T-helper 2 cell treated with Interferon-gamma antibody and Interleukin-4, amounts not matched to agents 100 ng/mL and 5 ng/mL, for 36 hours (primary cell): Measurements from ENCODE around the gene PREX1. TPM values are rescaled to one million over a fixed set of nuclear protein-coding genes. Genes with fewer than 3 reads are reported as not detected.

Source experiments
- intact Hi-C: fragments of 100-400 bp; cut with micrococcal nuclease; formaldehyde crosslinking; loops from one replicate; pipeline ENCODE4 v1.15.1; 2023
- total RNA-seq: library from RNA; stranded (reverse); gene quantifications from 2 replicates; pipeline ENCODE4 v1.2.3, GENCODE V29; 2022

PREX1 gene
- total RNA-seq, 1 donor from 2014 or later = 53.0 TPM

GRCh38 chr20:48685300-48685699, 142.5 kb downstream of the PREX1 start:
- intact Hi-C loops = no loop called here

- intact Hi-C loops = no loop called here
Measured at GRCh38 chr20:48684501-48685041, 143.2 kb downstream of the PREX1 start.

GRCh38 chr20:48683467-48684175, 144.2 kb downstream of the PREX1 start:
- intact Hi-C loops = no loop called here

- intact Hi-C loops = no loop called here
Measured at GRCh38 chr20:48682529-48683363, 145.1 kb downstream of the PREX1 start.

GRCh38 chr20:48681873-48682426, 145.8 kb downstream of the PREX1 start:
- intact Hi-C loops = no loop called here

GRCh38 chr20:48681201-48681872, 146.5 kb downstream of the PREX1 start:
- intact Hi-C loops = no loop called here

DNA sequence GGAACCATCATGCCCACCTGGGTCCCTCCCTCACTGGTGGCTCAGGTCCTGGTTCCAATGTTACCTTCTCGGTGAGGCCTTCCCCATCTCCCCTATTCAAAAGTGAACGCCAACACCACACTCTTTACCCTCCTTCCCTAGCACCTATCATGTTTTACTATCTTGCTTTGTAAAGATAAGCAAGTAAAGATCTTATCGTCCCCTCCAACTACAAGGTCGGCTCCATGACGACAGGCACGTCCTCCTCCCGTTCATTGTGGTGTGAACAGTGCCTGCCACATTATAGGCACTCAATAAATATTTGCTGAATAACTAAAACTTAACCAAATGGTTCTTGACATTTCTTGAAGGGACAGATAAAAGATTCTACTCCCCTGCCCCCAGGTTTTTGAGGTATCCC, 147.1 kb downstream of the PREX1 start:
- intact Hi-C loops = no loop called here

GRCh38 chr20:48679599-48679998, 148.2 kb downstream of the PREX1 start:
- intact Hi-C loops = no loop called here

DNA sequence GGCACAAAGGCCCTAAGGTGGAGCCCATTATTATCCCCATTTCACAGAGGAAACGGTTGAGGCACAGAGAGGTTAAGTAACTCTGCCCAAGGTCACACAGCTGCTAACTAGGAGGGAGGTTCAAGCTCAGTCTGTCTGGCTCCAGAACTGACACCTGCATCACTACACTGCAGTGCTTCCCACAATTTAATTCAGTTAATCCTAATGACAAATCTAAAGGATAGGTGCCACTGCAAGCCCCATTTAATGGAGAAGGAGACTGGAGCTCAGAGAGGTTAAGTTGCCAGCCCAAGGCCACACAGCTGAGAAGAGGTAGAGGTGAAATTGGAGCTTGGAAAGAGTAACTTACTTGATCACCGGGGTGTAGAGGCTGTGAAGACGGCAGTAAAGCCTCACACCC, 148.8 kb downstream of the PREX1 start:
- intact Hi-C loops = no loop called here

DNA sequence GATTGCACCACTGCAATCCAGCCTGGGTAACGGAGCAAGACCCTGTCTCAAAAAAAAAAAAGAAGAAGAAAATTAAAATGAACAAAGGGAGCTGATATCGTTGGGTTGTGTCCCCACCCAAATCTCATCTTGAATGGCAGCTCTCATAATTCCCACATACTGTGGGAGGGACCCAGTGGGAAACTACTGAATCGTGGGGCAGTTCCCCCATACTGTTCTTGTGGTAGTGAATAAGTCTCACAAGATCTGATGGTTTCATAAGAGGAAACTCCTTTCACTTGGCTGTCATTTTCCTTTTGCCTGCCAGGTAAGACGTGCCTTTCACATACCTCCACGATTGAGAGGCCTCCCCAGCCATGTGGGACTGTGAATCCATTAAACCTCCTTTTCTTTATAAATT, 149.4 kb downstream of the PREX1 start:
- intact Hi-C loops = no loop called here

DNA sequence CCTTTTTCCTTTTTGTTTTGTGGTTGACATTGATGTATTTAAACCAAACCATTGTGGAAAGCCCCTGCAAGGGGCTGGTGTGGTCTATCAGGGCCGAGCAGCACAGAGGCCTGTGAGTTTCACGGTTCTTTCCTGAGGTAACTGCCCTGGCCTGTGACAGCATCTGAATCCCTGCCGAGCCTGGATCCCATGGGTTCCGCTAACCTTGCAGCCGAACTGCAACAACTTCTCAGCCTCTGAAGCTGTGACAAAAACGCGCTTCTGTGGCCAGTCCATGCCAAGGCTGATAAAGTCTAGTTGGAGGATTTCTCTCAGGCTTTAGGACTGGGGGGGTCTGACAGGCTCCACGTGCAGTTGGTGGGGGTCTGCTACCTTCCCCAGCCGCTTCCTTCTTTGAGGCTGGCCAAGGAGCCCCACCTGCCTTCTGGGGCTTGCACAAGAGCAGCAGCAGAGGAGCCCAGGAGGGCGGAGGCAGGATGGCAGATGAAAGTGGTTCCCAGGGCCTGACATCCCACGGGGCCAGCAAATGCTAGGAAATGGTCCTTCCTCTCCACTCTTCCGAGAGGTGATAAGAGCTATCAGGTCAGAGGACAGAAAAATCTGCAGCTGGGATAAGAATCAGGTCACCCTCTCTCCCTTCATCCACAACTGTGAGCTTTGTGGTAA, 150.9 kb downstream of the PREX1 start:
- intact Hi-C loops = no loop called here

DNA sequence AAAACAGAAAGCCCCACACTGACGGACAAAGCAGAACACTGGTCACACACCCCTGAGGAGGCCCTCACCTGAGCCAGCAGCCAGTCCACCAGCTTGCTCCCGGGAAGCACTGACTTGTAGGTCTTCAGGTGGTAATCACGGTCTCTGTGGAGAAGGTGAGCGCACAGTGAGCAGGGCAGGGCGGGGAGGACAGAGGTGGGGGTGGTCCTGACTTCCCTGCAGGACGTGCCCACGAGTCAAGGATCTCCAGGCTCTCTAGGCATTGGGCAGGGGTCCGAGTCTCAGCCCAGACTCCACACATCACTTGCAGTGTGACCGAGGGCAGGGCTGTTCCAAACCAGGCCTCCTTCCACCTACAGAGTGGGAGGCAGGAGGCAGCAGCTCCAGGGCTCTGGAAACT, 151.7 kb downstream of the PREX1 start:
- intact Hi-C loops = no loop called here

- intact Hi-C loops = no loop called here
Measured at GRCh38 chr20:48674461-48674860, 153.3 kb downstream of the PREX1 start.

- intact Hi-C loops = no loop called here
Measured at GRCh38 chr20:48673507-48673906, 154.3 kb downstream of the PREX1 start.

DNA sequence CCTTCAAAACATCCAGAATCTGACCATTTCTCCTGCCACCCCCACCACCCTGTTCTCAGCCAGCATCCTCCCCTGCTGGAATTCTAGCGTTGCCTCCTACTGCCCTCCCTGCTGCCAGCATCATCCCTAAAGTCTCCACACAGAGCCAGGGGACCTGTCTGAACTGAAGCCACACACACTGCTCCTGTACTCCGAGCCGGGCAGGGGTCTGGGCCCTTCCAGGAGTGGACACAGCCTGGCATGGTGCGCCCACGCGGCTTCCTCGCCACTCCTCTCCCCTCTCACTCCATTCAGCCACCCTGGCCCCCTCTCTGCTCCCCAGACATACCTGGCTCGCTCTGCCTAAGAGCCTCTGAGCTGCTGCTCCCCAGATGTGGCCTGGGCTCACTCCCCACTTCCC, 155.5 kb downstream of the PREX1 start:
- intact Hi-C loops = no loop called here

GRCh38 chr20:48671141-48671540, 156.7 kb downstream of the PREX1 start:
- intact Hi-C loops = no loop called here

GRCh38 chr20:48669946-48670605, 157.7 kb downstream of the PREX1 start:
- intact Hi-C loops = no loop called here

GRCh38 chr20:48668451-48668946, 159.3 kb downstream of the PREX1 start:
- intact Hi-C loops = no loop called here

DNA sequence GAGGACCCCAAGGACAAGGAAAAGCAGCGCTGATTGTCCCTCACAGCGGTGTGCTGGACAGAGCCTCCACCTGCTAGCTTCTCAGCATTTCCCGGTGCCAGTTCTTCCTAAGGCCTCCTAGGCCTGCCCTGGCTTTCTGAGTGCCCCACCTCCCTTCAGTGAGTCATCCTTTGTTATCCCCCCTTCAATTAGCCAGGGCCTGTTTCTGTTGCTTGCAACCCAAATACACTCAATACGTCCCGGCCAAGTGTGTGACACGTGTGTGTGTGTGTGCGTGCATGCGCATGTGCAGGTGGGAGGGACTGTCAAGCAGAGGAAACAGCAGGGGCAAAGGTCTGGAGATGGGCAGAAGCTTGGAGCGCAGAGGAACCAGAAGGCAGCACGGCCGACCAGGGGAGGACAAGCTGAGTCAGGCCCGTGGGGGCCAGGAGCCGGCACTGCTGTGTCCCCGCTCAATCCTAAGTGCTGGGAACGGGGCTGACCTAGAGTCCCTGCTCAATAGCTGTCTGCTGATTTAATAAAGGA, 159.8 kb downstream of the PREX1 start:
- intact Hi-C loops = no loop called here

GRCh38 chr20:48667481-48667880, 160.3 kb downstream of the PREX1 start:
- intact Hi-C loops = no loop called here
